Right forelimb (tissue), 1 donor: ENCODE data around the gene CALM3.
A peak's percentile ranks its signal among the peaks of the same experiment; 100 is the strongest.

Source experiments
- DNase-seq: peaks from one replicate; pipeline ENCODE4 v3.0.0-alpha.2; 2018

The CALM3 gene

GRCh38 chr19:46639358-46640182 is 38.4 kb downstream of the CALM3 start:
- peak; percentile 92 for DNase-seq

DNA sequence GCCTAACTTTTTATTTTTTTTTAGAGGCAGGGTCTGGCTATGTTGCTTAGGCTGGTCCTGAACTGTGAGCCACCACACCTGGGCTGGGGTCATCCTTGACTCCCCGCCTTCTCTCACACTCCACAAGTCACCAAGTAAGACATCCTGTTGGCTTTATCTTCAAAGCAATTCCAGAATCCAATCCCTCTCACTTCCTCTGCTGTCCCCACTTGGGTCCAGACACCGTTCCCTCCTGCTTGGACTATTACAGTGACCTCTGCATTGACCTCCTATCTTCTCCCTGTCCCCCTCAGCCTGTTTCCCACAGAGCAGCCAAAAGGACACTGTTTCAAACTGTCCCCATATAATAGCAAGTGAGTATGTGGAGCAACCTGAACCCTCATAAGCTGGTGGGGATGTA is 39.5 kb downstream of the CALM3 start:
- no peak for DNase-seq

GRCh38 chr19:46644720-46645119 is 43.6 kb downstream of the CALM3 start:
- DNase-seq: no peak

DNA sequence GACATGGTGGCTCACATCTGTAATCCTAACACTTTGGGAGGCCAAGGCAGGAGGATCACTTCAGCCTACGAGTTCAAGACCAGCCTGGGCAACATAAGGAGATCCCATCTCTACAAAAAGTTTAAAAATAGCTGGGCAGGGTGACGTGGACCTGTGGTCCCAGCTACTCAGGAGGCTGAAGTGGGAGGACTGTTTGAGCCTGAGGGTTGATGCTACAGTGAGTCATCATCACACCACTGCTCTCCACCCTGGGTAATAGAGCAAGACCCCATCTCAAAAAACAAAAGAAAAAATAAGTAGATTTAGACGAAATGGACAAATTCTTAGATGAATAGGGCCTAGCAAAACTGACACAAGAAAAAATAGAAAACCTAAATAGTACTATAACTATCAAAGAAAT is 45.3 kb downstream of the CALM3 start:
- no peak for DNase-seq

DNA sequence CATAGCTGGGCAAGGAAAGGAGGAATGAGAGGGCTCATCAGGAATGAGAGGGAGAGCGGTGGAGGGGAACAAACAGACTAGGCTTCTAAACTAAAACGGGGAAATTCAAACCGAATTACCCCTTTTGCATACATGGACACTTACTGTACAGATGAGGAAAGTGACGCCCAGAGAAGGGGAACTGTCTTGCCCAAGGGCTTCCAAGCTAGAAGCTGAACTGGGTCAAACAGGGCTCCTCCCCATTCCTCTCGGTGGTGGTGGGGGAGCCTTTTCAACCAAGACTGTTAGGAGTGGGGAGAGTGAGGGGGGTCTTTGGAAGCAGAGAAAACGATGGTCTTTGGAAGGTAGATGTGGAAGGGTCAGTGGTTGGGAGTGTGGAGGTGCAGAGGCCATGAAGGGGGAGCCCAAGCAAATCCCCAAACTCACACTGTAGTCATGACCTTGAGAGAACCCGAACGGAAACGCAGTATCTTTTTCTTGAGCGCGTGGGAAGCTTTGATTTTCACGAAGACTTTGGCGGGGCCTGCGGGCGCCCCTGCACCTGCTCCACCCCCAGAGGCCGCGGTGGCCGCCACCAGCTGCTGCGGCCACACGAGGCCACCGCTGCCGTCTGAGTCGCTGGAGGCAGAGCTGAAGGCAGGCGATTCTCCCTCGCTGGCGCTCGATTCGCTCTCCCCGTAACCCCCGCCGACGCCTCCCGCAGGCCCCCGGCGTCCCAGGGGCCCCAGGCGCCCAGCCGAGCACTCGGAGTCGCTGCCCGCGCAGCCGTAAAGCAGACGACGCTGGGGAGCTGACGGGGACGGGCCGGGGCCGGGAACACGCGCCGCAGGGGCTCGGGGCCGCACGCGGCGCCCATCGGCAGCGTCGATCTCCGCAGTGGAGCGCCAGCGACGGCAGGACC is 47.2 kb downstream of the CALM3 start:
- no peak for DNase-seq

- DNase-seq: no peak
These were observed 48.1 kb downstream of the CALM3 start for GRCh38 chr19:46648961-46649960.

DNA sequence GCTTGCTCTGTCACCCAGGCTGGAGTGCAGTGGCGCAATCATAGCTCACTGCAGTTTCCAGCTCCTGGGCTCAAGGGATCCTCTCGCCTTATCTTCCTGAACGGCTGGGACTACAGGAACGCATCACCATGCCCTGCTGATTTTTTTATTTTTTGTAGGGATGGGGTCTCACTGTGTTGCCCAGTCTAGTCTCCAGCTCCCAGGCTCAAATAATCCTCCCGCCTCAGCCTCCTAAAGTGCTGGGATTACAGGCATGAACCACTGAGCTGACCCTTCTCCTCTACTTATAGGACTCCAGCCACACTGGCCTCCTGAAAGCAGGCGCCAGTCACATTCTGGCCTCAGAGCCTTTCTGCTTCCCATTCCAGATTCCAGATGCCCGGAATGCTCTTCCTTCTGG is 49.3 kb downstream of the CALM3 start:
- no peak for DNase-seq

- no peak for DNase-seq
These were observed 53.6 kb downstream of the CALM3 start for GRCh38 chr19:46654621-46655152.

GRCh38 chr19:46656541-46656940 is 55.4 kb downstream of the CALM3 start:
- no peak for DNase-seq

DNA sequence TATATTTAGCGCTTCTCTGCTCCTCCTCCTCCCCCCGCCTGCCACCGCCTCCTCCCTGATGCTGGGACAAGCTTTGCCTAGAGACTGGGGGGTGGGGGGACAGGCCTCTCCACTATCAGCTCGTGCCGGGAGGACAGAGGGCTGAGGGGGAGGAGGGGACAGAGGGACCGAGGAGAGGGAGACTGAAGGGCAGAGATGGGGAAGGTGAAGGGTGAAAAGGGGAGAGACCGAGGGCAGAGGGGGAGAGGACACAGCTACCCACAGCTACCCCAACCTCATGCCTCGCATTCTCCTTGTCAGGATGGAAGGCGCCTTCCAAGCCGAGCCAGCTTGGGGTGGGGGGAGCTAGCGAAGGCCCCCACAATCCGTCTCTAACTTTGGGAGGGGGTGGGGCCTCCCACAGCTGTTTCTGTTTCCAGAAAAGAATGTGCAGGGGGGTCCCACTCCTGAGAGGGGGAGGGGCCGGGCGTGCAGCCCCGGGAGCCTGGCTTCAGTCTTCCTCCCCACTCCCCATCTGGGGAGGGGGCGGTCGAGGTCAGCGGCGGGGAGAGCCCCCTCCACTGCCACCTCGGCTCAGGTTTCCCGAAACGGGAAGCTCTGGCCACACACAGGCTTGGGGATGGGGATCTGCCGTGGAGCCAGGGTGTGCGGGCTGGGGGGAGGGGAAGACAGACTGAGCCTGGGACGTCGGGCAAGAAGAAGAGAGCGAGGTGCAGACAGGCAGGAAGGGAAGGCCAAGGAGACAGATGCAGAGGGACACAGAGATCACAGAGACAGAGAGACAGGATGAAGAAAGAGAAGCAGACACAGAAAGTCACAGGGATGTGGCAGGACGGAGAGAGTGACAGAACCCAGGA is 58.2 kb downstream of the CALM3 start:
- peak; percentile 65 for DNase-seq

DNA sequence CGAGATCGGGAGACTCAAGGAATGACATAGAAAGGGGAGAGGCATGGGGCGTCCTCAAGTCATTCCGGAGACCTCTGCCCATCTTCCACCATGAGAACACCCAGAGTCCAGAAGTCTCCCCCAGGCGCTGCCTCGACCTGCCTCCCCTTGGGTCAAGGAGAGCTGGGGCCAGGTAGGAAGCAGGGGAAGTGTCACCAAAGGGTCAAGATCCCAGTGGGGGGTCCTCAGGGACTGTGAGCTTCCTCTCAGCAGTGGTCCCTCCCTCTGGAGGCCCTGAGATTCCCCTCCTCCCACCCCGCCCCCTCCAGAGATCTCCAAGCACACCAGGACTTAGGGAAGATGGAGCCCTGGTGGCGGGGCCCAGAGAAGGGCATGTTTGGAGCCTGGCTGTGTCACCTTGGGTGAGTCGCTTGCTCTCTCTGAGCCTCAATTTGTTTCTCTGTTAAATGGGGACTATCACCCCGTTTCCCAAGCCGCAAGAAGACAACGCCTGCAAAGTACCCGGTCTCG is 58.9 kb downstream of the CALM3 start:
- peak; percentile 67 for DNase-seq
